ENCODE data around the gene MECP2. TPM values are rescaled to one million over a fixed set of nuclear protein-coding genes. Genes with fewer than 3 reads are reported as not detected.

Gene MECP2
- total and polyA plus RNA-seq, 2 experiments from 2014 or later = 18.1 to 19.4 TPM

- H3K4me3 ChIP-seq = no peak overlapping the region
- H3K4me2 ChIP-seq = peak overlapping the region; percentile 90
- no peaks in the 10 kb centered on the region for H3K36me3 ChIP-seq (replicated peaks; ENCODE audit: insufficient read depth, low read depth)
- TF ChIP-seq, protein P1, sequence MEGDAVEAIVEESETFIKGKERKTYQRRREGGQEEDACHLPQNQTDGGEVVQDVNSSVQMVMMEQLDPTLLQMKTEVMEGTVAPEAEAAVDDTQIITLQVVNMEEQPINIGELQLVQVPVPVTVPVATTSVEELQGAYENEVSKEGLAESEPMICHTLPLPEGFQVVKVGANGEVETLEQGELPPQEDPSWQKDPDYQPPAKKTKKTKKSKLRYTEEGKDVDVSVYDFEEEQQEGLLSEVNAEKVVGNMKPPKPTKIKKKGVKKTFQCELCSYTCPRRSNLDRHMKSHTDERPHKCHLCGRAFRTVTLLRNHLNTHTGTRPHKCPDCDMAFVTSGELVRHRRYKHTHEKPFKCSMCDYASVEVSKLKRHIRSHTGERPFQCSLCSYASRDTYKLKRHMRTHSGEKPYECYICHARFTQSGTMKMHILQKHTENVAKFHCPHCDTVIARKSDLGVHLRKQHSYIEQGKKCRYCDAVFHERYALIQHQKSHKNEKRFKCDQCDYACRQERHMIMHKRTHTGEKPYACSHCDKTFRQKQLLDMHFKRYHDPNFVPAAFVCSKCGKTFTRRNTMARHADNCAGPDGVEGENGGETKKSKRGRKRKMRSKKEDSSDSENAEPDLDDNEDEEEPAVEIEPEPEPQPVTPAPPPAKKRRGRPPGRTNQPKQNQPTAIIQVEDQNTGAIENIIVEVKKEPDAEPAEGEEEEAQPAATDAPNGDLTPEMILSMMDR (IDR thresholded peaks at IDR 0.05; ENCODE audit: poor library complexity) = peak; percentile 74
- no peak for TF ChIP-seq EZH2phosphoT487 (IDR thresholded peaks at IDR 0.05; ENCODE audit: low read depth, severe bottlenecking, unreplicated experiment)
- no peak overlapping the region for H3K27ac ChIP-seq
- 33% methylated on average over 40 of the region's 44 CpGs for WGBS (ENCODE audit: low lambda C conversion rate, missing lambda C conversion rate)
- no peaks in the 10 kb centered on the region for H3K4me1 ChIP-seq (ENCODE audit: insufficient read depth)
- peak overlapping the region; percentile 63 for H2AFZ ChIP-seq
- DNase-seq (ENCODE audit: low spot score) = peak; percentile 82
- no peaks in the 10 kb centered on the region for H4K20me1 ChIP-seq (ENCODE audit: insufficient read depth, poor library complexity, severe bottlenecking)
- no peaks in the 10 kb centered on the region for H3K9me3 ChIP-seq (ENCODE audit: low read depth)
- no peaks in the 10 kb centered on the region for H3K9me2 ChIP-seq (replicated peaks; ENCODE audit: insufficient read depth)
- H3K79me2 ChIP-seq = no peaks in the 10 kb centered on the region
- no peaks in the 10 kb centered on the region for H3K27me3 ChIP-seq
Measured at GRCh38 chrX:154136627-154137161, 39.2 kb upstream of the MECP2 start.

- 76% methylated on average over 7 of the region's 7 CpGs for WGBS (ENCODE audit: low lambda C conversion rate, missing lambda C conversion rate)
- no peaks in the 10 kb centered on the region for H4K20me1 ChIP-seq (ENCODE audit: insufficient read depth, poor library complexity, severe bottlenecking)
- no peak for TF ChIP-seq EZH2 (IDR thresholded peaks at IDR 0.05; ENCODE audit: borderline replicate concordance)
- TF ChIP-seq, protein P1 (IDR thresholded peaks at IDR 0.05; ENCODE audit: poor library complexity) = no peak
- no peak for TF ChIP-seq EZH2phosphoT487 (IDR thresholded peaks at IDR 0.05; ENCODE audit: low read depth, severe bottlenecking, unreplicated experiment)
- H3K4me1 ChIP-seq (ENCODE audit: insufficient read depth) = no peaks in the 10 kb centered on the region
- H3K36me3 ChIP-seq (replicated peaks; ENCODE audit: insufficient read depth, low read depth) = no peaks in the 10 kb centered on the region
- H2AFZ ChIP-seq = no peak overlapping the region
- H3K4me2 ChIP-seq = no peak overlapping the region
- no peak overlapping the region for H3K27ac ChIP-seq
- H3K9me2 ChIP-seq (replicated peaks; ENCODE audit: insufficient read depth) = no peaks in the 10 kb centered on the region
- no peaks in the 10 kb centered on the region for H3K27me3 ChIP-seq
- no peak overlapping the region for H3K4me3 ChIP-seq
- H3K79me2 ChIP-seq = no peaks in the 10 kb centered on the region
- H3K9me3 ChIP-seq (ENCODE audit: low read depth) = no peaks in the 10 kb centered on the region
- DNase-seq (ENCODE audit: low spot score) = no peak
Measured at GRCh38 chrX:154135458-154136229, 38.1 kb upstream of the MECP2 start.

DNA sequence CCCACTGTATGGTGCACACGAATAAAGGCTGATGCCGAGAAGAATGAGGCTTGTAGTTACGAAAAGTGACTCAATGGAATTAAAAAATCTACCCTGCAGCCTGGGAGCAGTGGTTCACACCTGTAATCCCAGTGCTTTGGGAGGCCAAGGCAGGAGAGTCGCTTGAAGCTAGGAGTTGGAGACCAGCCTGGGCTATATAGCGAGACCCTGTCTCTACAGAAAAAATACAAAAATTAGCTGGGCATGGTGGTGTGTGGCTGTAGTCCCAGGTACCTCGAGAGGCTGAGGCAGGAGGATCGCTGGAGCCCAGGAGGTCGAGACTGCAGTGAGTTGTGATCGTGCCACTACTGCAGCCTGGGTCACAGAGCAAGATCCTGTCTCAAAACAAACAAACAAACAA is 34.8 kb upstream of the MECP2 start:
- Histone ChIP-seq H3K79me2 (no peaks in the 10 kb centered on the region), H3K9me3 (ENCODE audit: low read depth) (no peaks in the 10 kb centered on the region), H3K27ac (no peak overlapping the region), H4K20me1 (ENCODE audit: insufficient read depth, poor library complexity, severe bottlenecking) (no peaks in the 10 kb centered on the region), H2AFZ (no peak overlapping the region), H3K4me2 (no peak overlapping the region), H3K4me3 (no peak overlapping the region), H3K4me1 (ENCODE audit: insufficient read depth) (no peaks in the 10 kb centered on the region), H3K36me3 (replicated peaks; ENCODE audit: insufficient read depth, low read depth) (no peaks in the 10 kb centered on the region), H3K9me2 (replicated peaks; ENCODE audit: insufficient read depth) (no peaks in the 10 kb centered on the region), H3K27me3 (no peaks in the 10 kb centered on the region)
- WGBS (ENCODE audit: low lambda C conversion rate, missing lambda C conversion rate) = 85% methylated on average over 9 of the region's 9 CpGs
- DNase-seq (ENCODE audit: low spot score) = no peak
- TF ChIP-seq EZH2 (IDR thresholded peaks at IDR 0.05; ENCODE audit: borderline replicate concordance) (no peak), EZH2phosphoT487 (IDR thresholded peaks at IDR 0.05; ENCODE audit: low read depth, severe bottlenecking, unreplicated experiment) (no peak)
- TF ChIP-seq, protein P1 (IDR thresholded peaks at IDR 0.05; ENCODE audit: poor library complexity) = no peak

Data from hepatocyte (in vitro differentiated cells).